GM18907 (cell line): ENCODE measurements around the gene PAQR4.
A peak's percentile ranks its signal among the peaks of the same experiment; 100 is the strongest.

Source experiments
- ATAC-seq: cut with Tn5 transposase; IDR thresholded peaks from one replicate; pipeline ENCODE4 v1.9.1; 2021; ENCODE audit warnings: mild to moderate bottlenecking, moderate library complexity; ENCODE audit not compliant: unreplicated experiment

PAQR4 gene

DNA sequence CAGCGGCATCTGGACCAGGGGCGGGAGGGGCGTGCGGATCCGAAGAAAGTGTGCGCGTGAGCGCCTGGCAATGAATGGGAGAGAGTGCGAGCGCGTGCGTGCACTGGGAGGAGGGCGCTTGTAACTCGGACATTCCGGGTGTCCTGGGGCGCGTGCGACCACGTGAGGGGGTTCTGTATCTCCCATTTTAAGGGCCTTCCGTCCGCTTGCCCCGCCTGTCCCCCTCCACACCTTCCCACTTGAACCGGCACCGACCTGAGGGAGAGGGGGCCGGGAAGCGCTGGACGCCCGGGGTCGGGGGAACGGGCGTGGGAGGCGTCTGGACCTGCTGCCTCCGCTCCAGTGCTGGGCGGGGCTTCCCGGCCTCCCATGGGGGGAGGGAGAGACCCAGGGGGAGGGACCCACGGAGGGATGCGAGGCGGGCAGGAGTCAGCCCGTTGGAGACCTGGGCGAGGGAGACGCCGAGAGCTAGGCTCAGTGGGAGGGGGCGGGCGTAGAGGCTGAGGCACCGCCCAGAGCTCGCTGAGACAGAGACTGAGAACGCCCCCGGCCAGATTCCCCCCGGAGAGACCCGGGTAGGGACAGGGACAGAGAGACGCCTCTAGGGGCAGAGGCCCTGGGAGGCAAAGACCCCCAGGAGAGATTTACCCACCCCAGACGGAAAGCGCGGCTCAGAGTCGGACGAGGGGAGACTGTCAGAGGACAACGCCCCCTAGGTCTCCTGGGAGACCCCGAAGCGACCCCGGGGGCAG lies 5.2 kb upstream of the PAQR4 start, which contains the start of gene KREMEN2:
TSS of gene KREMEN2 (plus strand) at position 553 of the 752 bp plus-strand sequence. CDS start 246 bp downstream, outside the sequence.
- no peak for ATAC-seq

DNA sequence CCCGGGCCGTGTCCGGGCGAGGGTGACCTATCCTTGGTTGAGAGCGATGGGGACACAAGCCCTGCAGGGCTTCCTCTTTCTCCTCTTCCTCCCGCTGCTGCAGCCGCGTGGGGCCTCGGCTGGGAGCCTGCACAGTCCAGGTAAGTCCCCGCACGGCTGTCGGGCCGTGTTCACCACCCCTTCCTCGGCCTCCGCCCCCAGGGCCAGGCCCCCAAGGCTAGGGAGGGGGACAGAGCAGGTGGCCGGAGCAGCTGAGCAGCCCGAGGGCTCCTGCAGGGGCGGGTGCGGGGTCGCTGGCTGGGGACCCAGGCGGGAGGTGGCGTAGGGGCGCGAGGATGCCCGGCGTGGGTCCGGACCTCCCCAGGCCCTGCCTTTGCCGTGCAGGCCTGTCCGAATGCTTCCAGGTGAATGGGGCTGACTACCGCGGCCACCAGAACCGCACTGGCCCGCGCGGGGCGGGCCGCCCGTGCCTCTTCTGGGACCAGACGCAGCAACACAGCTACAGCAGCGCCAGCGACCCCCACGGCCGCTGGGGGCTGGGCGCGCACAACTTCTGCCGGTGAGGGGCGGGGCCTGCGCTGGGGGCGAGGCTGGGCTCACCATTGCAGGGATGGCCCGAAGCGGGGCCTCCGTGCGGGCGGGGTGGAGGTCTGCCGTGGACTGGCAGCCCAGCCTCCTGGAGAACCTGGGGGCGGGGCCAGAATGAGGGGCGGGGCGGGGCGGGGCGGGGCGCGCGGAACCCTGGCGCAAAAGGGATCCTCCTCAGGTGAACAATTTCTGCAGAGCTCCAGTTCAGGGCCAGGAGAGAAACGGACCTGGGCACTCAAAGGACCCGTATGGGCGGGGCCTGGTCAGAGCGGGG lies 4.4 kb upstream of the PAQR4 start:
- no peak for ATAC-seq

DNA sequence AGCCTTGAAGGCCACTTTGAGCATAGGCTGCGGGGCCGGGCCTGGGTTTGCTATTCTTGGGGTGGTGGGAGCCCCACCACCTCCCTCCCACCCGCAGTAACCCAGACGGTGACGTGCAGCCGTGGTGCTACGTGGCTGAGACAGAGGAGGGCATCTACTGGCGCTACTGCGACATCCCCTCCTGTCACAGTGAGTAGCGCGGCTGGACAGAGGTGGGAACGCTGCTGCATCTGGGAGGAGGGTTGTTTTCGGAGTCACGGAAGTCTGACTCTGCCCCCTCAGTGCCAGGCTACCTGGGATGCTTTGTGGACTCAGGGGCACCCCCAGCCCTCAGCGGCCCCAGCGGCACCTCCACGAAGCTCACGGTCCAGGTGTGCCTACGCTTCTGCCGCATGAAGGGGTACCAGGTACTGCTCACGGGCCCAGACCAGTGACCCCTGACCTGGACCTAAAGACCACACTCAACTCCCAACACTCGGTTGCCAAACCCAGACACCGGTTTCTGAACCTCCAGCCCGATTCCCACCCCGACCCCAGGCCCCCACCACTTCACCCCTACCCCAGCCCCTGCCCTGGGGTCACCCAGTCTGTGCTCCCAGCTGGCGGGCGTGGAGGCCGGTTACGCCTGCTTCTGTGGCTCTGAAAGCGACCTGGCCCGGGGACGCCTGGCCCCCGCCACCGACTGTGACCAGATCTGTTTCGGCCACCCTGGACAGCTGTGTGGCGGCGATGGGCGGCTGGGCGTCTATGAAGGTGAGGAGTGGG lies 2.9 kb upstream of the PAQR4 start:
- ATAC-seq, result no peak

DNA sequence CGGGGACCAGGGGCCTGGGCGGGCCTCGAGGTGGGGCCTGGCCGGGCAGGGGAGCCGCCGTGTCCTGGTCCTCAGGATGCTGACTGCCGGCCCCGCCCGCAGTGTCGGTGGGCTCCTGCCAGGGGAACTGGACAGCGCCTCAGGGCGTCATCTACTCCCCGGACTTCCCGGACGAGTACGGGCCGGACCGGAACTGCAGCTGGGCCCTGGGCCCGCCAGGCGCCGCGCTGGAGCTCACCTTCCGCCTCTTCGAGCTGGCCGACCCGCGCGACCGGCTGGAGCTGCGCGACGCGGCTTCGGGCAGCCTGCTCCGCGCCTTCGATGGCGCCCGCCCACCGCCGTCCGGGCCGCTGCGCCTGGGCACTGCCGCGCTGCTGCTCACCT lies 2.3 kb upstream of the PAQR4 start:
- ATAC-seq, result no peak

DNA sequence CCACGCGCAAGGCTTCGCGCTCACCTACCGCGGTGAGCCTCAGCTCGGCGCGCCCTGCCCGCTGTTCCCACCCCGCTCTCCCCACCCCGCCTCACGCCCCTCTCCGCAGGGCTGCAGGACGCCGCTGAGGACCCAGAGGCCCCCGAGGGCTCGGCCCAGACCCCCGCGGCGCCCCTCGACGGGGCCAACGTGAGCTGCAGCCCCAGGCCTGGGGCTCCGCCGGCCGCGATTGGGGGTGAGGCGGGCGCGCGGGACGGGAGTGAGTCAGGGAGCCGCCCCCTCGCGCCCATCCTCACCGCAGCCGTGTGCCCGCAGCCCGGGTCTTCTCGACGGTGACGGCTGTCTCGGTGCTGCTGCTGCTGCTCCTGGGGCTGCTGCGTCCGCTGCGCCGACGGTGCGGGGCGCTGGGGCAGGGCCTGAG lies 1.9 kb upstream of the PAQR4 start:
- no peak for ATAC-seq

DNA sequence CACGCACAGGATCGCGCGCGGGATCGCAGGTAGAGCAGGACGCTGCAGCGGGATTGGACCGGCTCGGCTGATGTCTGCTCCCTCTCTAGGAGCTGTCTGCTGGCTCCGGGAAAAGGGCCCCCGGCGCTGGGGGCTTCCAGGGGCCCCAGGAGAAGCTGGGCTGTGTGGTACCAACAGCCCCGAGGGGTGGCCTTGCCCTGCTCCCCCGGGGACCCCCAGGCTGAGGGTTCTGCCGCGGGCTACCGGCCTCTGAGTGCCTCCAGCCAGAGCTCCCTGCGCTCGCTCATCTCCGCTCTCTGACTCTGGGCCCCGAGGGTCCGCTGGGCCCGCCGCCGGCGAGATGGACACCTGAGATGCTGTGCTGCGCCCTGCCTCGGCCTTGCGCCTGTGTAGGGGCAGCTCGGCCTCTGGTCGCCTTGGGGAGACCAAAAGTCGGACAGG lies 1.4 kb upstream of the PAQR4 start:
- ATAC-seq, result no peak

DNA sequence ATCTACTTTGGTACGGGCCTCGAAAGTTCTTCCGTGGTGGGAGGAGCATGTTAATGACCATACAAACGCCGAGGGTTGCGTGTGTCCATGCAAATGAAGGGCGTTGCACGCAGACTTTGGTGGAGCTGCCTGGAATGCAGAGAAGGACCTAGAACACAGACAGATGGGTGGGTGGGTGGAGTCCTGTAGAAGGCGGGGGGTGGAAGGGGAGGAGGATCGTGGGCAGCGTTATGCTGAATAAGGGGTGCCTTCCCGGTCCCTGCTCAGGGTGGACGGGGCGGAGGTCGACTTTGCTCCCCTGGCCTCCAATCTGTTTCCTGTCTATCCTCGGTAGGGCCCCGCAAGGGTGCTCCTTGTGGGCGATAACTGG lies 795 bp upstream of the PAQR4 start:
- ATAC-seq, result no peak

DNA sequence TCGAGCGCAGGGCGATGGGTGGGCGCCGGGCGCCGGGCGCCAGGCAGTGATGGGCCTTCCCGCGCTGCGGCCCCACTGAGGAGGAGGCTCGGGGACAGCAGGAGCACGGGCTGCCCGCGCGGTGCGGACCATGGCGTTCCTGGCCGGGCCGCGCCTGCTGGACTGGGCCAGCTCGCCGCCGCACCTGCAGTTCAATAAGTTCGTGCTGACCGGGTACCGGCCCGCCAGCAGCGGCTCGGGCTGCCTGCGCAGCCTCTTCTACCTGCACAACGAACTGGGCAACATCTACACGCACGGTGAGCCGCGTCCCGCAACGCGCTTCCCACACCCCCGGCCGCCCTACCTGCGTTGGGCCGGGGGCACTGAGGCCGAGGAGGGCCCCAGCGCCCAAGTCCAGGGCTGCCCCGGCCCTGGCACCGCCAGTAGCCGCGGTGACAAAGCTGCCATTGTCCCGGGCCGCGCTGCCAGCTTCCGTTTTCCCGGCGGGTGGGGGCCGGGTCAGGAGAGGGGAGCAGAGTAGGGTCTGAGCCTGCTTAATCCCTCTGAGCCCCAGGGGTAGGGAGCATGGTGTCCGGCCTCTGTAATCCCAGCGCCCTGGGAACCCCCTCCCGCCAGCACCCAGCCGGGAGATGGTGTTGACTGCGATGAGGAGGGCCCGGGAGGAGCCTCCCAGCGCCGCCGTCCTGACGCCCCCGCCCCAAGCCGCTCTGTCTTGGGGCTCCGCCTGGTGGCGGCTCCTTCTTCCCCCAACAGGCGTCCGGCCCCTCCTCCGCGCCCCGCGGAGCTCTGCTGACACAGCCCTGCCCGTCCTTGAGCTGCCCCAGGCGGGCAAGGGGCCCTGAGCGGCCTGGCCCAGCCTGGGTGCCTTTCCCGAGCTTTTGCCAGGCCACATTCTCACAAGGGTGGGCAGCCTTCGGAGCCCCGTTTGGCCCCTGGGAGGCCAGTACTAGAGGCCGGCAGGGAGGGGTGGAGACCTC lies 685 bp downstream of the PAQR4 start:
- peak; percentile 24 for ATAC-seq

DNA sequence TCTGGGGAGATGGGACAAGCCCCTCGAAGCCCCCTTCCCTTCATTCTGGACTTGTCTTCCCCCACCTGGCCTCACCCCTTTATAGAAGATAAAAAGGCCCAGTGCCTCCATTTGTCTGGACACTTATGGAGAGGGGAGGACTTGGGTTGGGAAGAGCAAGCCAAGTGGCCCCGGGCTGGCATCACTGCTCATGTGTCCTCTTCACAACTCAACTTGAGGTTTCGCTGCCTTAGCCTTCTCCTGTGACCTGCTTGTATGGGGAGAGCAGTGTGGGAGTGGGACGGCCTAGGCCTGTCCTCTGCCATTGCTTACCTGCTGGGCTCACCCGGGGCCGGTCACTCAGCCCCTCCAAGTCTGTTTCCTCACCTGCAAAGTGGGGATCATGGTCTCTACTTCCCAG lies 1.4 kb downstream of the PAQR4 start:
- ATAC-seq, result no peak

DNA sequence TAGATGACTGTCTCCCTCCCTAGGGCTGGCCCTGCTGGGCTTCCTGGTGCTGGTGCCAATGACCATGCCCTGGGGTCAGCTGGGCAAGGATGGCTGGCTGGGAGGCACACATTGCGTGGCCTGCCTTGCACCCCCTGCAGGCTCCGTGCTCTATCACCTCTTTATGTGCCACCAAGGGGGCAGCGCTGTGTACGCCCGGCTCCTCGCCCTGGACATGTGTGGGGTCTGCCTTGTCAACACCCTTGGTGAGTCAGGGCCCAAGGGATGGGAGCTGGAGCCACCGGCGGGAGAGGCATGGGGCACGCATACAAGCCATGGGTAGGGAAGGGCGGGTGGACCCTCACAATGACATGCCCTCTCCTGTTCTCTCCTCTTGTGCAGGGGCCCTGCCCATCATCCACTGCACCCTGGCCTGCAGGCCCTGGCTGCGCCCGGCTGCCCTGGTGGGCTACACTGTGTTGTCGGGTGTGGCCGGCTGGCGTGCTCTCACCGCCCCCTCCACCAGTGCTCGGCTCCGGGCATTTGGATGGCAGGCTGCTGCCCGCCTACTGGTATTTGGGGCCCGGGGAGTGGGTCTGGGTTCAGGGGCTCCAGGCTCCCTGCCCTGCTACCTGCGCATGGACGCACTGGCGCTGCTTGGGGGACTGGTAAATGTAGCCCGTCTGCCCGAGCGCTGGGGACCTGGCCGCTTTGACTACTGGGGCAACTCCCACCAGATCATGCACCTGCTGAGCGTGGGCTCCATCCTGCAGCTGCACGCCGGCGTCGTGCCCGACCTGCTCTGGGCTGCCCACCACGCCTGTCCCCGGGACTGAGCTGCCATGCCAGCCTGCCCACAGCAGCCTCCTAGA lies 2.2 kb downstream of the PAQR4 start:
- ATAC-seq, result no peak

DNA sequence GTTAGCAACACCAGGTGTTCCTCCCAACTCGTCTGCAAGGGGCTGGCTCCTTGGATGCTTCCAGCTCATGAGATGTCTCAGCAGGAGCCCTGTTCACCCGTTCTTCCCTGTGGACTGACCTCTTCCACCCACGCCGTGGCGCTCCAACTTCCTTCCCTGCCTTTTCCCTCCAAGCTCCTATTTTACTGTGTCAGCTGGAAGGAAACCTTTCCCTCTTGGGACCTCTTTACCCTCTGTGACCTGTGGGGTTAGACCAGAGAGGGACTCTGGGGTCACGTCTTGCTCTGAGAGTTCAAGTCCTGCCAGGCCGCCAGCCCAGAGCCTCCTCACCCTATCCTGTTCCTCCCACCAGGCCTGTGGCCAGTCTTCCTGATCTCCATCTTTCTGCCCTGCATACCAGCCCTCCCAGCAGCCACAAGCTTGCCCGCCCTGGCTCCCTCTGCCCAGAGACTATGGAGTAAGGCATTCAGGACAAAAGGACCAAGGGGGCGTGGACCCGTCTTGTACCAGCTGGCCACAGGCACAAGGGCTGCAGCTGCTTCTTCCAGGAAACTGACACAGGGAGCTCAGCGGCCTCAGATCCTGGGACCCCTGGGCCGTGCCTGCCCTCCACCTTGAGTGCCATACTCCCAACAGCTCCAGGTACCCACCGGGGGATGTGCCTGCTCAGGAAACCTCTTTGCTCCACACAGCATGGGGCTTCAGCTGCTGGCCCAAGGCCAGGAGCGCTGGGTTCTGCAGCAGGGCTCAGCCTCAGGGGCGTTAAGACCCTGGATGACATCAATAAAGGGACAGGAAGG lies 3.0 kb downstream of the PAQR4 start:
- ATAC-seq, result no peak

DNA sequence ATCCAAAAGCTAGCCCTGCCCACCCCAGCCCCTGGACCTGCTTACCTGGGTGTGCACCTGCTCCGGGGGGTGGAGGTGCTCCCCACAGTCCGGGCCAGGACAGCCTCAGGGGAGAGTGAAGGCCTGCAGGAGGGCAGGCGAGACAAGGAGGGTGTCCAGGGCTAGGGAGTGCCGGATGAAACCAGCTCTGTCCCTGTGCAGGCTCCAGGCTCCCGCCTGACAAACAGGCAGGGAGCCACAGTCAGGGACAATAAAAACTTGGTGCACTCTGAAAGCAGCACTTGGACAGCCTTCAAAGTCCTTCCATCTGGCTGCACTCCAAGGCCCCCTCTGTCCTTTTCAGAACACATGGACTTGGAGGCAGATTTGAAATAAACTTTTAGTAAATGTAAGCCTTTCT lies 3.9 kb downstream of the PAQR4 start:
- no peak for ATAC-seq

DNA sequence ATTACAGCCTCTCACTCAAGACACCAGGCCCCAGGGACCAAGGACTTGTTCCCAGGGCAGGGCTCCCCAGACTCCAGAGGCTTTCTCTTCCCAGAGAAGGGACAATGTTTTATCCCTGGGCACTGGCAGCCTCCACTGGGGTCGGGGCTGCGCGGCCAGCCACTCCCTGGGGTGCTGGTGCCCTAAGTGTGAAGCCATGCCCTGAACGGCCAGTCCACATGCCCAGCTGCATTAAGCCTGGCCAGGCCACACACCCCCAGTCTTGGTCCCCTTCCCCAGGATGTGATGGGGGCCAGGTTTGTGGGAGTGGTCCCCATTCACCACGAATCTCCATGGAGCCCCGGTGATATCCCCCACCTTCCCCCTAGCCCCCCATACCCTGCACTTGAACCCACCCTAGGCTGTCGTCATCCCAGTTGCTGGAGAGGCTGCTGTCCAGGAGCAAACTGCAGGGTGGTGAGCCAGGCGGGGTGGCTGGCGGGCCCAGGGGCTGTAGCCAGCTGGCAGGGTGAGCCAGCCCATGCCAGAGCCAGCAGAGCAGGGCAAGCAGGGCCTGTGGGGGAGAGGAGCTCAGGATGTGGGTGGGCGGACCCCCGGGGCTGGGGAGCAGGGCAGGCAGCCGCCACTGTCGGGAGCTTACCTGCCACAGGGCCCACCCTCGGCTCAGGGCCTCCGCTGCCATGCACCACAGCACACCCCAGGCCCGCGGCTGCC lies 4.6 kb downstream of the PAQR4 start:
- no peak for ATAC-seq

DNA sequence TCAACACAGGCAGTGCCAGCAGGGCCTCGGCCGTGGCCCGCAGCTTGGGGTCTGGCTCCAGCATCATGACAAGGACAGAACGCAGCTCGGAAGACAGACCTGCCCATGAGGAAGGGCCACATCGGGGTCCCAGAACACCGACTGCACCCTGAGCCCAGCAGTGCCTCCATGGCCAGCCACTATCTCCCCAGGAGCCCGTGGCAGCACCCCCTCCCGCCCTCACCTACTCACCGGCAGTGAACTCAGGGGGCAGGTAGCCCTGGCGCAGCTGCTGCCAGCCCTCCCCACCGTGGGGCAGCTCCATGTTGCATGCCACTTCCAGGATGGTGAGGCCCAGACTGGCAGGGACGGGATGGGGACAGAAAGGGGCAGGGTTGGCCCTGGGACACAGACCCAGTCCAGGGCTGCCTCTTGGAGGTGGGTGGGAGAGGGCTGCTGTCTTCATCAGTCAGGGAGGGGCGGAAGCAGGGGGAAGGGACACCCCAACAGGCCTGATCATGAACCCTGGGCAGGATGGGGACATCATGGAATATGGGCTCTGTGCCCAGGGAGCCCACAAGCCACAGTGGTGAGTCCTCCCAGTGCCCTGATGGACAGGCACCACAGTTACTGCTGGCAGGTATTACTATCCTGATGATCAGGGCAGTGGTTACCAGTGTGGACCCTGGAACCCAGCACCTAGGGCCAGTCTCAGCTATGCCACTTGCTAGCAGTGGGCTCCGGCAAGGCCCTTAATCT lies 5.3 kb downstream of the PAQR4 start:
- no peak for ATAC-seq

DNA sequence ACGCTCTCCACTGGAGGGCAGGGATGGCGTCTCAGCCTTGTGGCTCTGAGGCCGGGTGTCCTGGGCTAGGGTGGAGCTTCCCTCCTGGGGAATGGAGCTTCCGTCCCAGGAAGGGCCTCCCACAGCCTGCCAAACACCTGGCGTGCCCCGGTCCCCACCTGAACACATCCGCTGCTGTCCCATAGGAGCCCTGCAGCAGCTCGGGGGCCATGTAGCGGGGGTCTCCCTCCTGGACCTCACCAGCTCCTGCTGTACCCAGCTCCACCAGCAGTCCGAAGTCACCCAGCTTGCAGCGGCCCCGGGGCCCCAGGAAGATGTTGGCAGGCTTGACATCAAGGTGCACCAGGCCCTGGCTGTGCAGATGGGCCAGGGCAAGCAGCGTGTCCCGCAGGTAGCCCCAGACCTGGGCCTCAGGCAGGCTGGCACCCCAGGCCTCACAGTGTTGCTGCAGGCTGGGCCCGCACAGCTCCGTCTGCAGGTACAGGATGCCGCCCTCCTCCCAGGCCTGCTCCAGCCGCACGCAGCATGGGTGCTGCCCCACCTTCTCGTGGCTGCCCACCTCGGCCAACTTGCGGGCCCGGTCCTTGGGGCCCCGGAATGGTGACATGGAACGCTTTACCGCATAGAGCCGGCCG lies 6.1 kb downstream of the PAQR4 start:
- no peak for ATAC-seq

DNA sequence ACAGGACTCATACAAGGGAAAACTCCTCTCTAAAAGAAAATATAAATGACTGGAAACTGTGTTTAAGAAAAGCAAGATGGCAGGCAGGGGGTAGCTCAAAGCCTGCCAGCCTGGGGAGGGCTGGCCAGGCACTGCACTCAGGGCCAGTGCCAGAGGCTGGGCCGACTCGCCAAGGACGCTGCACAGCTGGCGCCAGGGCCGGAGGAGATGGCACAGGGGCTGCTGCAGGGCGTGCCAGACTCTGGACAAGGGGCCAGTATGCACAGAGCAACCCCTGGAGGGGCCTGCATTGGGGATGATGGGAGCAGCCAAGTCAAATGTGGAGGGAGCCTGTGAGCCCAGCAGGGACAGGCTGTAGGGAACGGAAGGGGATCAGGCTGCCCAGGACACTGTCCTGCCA lies 7.1 kb downstream of the PAQR4 start:
- ATAC-seq, result no peak

DNA sequence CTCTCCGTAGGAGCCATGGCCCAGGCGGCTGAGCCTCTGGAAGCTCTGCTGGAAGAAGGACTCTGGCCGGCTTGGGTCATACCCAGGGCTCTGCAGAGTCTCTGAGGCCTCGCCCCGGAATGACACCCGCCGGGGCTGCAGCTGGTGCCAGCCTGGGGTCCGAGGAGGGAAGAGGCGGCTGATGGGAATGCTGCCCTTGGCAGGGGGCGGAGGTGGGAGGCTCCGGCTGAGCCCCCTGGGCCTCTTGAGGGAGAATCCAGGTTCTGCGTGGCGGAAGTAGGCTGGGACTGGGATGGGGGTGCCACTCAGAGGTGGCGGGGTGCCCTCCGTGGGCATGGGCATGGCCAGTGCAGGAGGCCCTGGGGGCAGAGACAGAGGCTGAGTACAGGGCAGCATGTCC lies 7.5 kb downstream of the PAQR4 start:
- no peak for ATAC-seq
